DMS79 (cell line): ENCODE data around the gene PRR35.
"Not testable (repeated sequence)": the region's sequence is repeated elsewhere in the genome, so short reads cannot be mapped to it uniquely, and the experiment has no call there.

Source experiments
- DNase-seq: peaks from one replicate; lab custom pipeline; 2025; lab: John Stamatoyannopoulos, UW

Gene PRR35

GRCh38 chr16:593807-594206 is 33.6 kb downstream of the PRR35 start:
- DNase-seq: no peak

GRCh38 chr16:595094-595528 is 34.9 kb downstream of the PRR35 start:
- no peak for DNase-seq

- no peak for DNase-seq
These were observed 35.9 kb downstream of the PRR35 start for GRCh38 chr16:595942-596735.

- no peak for DNase-seq
These were observed 36.5 kb downstream of the PRR35 start for GRCh38 chr16:596736-597060.

- not testable (repeated sequence) for DNase-seq
These were observed 37.5 kb downstream of the PRR35 start for GRCh38 chr16:597655-598054.

GRCh38 chr16:598823-599739 is 38.9 kb downstream of the PRR35 start:
- no peak for DNase-seq

- DNase-seq: no peak
These were observed 40.6 kb downstream of the PRR35 start for GRCh38 chr16:600781-601180.

GRCh38 chr16:603933-604332 is 43.7 kb downstream of the PRR35 start:
- DNase-seq: no peak

- DNase-seq: no peak
These were observed 46.6 kb downstream of the PRR35 start for GRCh38 chr16:606656-607307.

GRCh38 chr16:608019-608418 is 47.8 kb downstream of the PRR35 start:
- DNase-seq: peak; percentile 27

- DNase-seq: no peak
These were observed 49.1 kb downstream of the PRR35 start for GRCh38 chr16:609316-609715.

- no peak for DNase-seq
These were observed 49.8 kb downstream of the PRR35 start for GRCh38 chr16:609984-610383.

- no peak for DNase-seq
These were observed 50.6 kb downstream of the PRR35 start for GRCh38 chr16:610513-611381.

GRCh38 chr16:615122-615521 is 54.9 kb downstream of the PRR35 start:
- no peak for DNase-seq
